Adrenal gland (tissue), 5 donors: Measurements from ENCODE around the gene RNF126.

Source experiments
- CTCF ChIP-seq, 6 experiments: fragments of 450-650 bp in 4 of 6; fragments of 200-600 bp in 2 of 6; sonication (generic) in 1 of 6; IDR thresholded peaks; 1 replicate in 5 of 6; 2 replicates in 1 of 6; pipeline versions ENCODE4 v1.5.1 to v1.8.0; 2016 to 2021; ENCODE audit warnings: antibody characterized with exemption in 6 of 6, mild to moderate bottlenecking in 2 of 6, moderate library complexity in 1 of 6
- POLR2A ChIP-seq, 2 donors: fragments of 450-650 bp; IDR thresholded peaks; one replicate each; pipeline ENCODE4 v1.6.1; 2017; ENCODE audit warnings: antibody characterized with exemption in 2 of 2, mild to moderate bottlenecking in 2 of 2, moderate library complexity in 1 of 2
- donor health status: DM: no; HTN: no; CAD: no.

GRCh38 chr19:623974-624373 lies 39.0 kb downstream of the RNF126 start:
- TF ChIP-seq CTCF (IDR thresholded peaks at IDR 0.05) (no peak), POLR2A (IDR thresholded peaks at IDR 0.05) (no peak)
